ENCODE data around the gene CHMP4B. TPM values are rescaled to one million over a fixed set of nuclear protein-coding genes. Genes with fewer than 3 reads are reported as not detected.

Gene CHMP4B
- total RNA-seq, 1 donor from 2014 or later = 108 TPM

Other genes with a start within 250 kb of the CHMP4B start
- not detected for gene C20orf144, start 149.0 kb upstream of the CHMP4B start, total RNA-seq
- 0.19 TPM for gene ACTL10, start 144.4 kb upstream of the CHMP4B start, total RNA-seq
- 70.8 TPM for gene NECAB3, start 136.9 kb upstream of the CHMP4B start, total RNA-seq
- gene E2F1, start 125.0 kb upstream of the CHMP4B start, total RNA-seq = 2.3 TPM
- gene PXMP4, start 91.0 kb upstream of the CHMP4B start, total RNA-seq = 11.4 TPM
- gene ZNF341, start 79.4 kb upstream of the CHMP4B start, total RNA-seq = 1.8 TPM
- gene RALY, start 182.6 kb downstream of the CHMP4B start, total RNA-seq = 102 TPM

All from Right ventricle myocardium inferior (tissue), 1 donor.